NCI-H748 treated with DMSO at 0.1 percent for 48 hours (cell line): Measurements from ENCODE around the gene FAM83B.
"Not testable (repeated sequence)": the region's sequence is repeated elsewhere in the genome, so short reads cannot be mapped to it uniquely, and the experiment has no call there.

Experiments used
- DNase-seq: peaks from one replicate; lab custom pipeline; 2025; lab: John Stamatoyannopoulos, UW

The FAM83B gene, protein sequence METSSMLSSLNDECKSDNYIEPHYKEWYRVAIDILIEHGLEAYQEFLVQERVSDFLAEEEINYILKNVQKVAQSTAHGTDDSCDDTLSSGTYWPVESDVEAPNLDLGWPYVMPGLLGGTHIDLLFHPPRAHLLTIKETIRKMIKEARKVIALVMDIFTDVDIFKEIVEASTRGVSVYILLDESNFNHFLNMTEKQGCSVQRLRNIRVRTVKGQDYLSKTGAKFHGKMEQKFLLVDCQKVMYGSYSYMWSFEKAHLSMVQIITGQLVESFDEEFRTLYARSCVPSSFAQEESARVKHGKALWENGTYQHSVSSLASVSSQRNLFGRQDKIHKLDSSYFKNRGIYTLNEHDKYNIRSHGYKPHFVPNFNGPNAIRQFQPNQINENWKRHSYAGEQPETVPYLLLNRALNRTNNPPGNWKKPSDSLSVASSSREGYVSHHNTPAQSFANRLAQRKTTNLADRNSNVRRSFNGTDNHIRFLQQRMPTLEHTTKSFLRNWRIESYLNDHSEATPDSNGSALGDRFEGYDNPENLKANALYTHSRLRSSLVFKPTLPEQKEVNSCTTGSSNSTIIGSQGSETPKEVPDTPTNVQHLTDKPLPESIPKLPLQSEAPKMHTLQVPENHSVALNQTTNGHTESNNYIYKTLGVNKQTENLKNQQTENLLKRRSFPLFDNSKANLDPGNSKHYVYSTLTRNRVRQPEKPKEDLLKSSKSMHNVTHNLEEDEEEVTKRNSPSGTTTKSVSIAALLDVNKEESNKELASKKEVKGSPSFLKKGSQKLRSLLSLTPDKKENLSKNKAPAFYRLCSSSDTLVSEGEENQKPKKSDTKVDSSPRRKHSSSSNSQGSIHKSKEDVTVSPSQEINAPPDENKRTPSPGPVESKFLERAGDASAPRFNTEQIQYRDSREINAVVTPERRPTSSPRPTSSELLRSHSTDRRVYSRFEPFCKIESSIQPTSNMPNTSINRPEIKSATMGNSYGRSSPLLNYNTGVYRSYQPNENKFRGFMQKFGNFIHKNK

DNA sequence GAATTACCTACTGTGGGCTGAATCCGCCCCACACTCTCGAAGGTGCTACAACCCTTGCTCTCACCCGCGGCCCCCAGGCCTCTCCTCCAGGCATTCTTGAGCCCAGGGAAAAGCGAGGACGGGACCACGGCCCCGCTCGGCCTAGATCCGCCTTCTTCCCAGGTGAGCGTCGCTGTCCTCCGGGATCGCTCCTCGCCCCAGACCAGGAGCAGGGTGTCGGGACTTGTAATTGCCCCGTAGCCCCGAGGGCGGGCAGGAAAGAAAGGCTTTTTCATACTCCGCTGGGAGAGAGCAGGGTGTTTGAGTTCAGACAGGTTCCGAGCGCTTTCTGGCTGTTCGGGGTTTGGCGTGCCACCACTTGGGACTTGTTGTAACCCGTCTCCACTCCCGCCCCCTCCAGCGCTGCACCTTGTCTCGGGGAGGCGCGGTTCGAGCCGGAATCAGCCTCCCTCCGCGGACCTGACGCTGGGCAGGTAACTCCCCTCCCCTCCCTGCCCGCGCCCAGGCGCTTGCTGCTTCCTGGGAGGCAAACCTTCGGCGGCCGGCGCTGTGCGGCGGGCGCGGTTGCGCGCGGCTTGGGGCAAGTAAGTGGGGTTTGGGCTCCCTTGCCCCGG, at the start of gene FAM83B:
TSS of gene FAM83B (plus strand) at position 529 of the 614 bp plus-strand sequence. CDS start 23,476 bp downstream, outside the sequence.
- DNase-seq: peak; percentile 41

- not testable (repeated sequence) for DNase-seq
Observed at GRCh38 chr6:54796918-54797317, 49.7 kb upstream of the FAM83B start.

- DNase-seq: no peak
Observed at GRCh38 chr6:54800050-54800600, 46.4 kb upstream of the FAM83B start.

DNA sequence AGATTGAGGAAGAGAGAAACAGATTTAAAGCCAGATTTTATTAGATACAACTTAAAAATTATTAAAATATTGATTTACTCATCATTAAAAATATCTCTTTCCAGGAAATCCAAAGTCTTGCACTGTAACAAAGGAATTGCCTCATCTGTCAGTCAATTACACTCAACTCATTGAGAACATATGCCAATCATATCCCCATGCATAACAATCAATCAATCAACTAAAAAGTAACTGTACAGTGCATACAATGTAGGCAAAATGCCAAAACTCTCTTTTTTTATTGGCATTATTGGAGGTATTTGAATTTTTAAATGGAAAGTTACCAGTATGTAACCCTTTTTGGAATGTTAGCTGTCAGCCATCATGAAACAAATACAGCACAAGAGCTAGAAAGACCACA, 45.3 kb upstream of the FAM83B start:
- no peak for DNase-seq

DNA sequence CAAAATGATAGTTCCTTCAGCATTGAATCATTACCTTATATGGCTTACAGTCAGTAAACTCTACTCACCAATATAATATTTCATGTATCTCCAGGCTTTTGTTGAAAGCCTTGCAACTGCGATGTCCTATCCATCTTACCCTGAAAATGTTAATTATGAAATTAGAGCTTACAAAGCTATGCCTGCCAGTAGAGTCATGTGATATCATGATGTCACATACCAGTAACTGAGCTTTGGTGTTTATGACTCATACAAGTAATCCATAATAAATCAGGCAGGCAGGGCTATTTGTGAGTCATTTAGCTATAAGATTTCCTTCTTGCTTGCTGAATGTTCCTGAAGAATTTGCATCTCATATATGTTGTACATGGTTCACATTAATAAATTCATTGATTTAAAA, 44.9 kb upstream of the FAM83B start:
- no peak for DNase-seq

- DNase-seq: no peak
Observed at GRCh38 chr6:54802775-54803634, 43.6 kb upstream of the FAM83B start.

- DNase-seq: no peak
Observed at GRCh38 chr6:54805077-54805476, 41.5 kb upstream of the FAM83B start.

DNA sequence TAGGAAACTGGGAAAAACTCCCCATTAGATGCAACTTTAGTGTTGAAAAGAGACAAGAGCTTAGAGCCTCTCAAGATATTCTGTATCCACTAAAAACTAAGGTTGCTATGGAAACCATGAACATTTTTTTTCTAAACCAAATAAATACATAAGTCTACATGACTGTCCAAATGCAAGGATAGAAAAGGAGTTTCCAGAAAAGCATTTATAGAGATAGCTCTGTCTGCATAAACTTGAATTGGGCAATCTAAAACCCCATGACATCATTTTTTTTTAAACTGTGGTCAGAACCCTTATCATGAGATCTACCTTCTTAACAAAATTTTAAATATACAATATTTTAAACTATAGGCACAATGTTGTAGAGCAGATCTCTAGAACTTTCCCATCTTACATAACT, 36.4 kb upstream of the FAM83B start:
- no peak for DNase-seq

- DNase-seq: peak; percentile 91
Observed at GRCh38 chr6:54813892-54814291, 32.7 kb upstream of the FAM83B start.

DNA sequence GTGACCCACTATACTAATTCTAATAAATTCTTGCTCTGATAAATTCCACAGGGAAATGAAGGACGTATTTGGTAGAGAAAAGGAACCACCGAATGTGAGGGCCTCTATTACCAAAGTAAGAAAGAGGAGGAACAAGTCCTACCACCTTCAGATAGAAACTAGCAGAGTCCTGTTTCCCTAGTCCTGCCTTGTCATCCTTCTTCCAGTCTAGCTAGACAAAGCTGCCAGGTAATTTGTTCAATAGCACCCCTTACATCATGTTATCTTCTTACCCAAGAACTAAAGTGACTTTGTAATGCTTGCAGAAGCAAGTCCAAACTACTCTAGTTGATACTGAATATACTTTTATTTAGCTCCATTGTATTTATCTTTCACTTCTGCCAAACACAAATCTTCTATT, 29.3 kb upstream of the FAM83B start:
- no peak for DNase-seq

DNA sequence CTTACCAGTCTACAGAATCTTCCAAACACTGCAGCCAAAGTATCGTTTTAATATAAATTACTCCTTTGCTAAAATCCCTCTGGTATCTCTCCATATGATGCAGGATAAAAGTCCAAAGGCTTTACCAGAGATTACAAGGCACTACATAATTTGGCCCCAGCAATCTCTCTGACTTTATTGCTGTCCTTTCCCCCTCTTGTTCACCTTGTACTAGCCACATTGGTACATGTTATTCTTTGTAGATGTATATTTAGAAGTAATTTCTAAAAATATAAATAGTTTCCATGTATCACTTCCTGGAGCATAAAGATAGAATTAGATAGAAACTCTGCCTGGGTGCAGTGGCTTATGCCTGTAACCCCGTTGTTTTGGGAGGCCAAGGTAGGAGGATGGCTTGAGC, 28.7 kb upstream of the FAM83B start:
- DNase-seq: no peak

- not testable (repeated sequence) for DNase-seq
Observed at GRCh38 chr6:54824225-54824624, 22.3 kb upstream of the FAM83B start.

GRCh38 chr6:54827010-54827409, 19.6 kb upstream of the FAM83B start:
- no peak for DNase-seq

GRCh38 chr6:54830216-54830615, 16.4 kb upstream of the FAM83B start:
- no peak for DNase-seq

DNA sequence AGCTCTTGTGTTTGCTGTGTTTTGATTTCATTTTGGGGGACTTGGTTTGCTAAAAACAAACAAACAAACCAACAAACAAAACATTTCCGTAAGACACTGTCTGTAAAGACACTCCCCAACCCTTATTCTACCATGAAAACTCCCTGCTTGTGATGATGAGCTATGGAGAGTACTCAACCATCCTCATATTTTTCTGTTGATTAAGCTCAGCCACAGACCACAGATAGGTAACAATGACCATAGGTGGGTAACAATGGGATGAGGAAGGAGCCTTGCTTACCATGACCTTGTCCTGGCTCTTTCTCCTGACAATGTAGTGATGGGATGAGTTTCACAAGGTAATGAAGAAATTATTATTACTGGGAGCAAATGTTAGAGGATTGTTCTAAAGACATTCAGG, 11.4 kb upstream of the FAM83B start:
- DNase-seq: no peak

DNA sequence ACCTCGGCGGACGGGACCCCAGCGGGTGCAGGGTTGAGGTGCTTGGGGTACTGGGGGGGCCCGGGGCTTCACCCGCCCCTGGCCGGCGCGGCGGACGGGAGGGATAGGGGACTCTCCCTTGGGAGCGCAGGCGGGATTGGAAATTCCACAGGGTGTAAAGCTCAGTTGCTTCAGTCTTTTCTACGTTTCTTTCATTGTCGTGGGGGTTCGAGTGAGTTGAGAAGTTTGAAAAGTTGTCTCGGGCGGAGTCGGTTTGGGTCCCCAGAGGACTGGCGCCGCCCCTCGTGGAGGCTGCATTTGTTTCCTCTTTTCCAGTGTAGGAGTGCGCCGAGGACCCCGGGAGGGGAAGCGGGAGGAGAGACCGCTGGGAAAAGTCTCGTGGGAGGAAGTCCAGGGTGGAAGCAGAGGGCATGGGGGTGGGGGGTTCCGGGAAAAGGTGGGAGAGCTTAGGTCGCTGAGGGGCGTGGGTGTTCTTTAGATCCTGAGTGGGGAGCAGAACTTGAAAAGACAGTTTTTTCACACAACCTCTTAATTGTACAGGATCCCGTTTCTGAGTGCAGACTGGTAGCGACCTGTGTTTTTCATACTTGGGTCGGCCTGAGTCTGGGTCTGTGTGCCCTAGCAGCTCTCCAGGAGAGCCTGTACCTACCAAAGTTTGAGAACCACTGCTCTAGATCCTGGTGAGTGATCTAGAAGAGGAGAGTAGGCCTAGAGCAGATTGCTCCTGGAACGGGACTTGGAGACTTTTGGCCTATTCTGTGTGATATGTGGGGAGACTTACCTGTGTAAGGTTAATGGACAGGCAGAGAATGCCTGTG, 495 bp downstream of the FAM83B start:
- DNase-seq: peak; percentile 32

DNA sequence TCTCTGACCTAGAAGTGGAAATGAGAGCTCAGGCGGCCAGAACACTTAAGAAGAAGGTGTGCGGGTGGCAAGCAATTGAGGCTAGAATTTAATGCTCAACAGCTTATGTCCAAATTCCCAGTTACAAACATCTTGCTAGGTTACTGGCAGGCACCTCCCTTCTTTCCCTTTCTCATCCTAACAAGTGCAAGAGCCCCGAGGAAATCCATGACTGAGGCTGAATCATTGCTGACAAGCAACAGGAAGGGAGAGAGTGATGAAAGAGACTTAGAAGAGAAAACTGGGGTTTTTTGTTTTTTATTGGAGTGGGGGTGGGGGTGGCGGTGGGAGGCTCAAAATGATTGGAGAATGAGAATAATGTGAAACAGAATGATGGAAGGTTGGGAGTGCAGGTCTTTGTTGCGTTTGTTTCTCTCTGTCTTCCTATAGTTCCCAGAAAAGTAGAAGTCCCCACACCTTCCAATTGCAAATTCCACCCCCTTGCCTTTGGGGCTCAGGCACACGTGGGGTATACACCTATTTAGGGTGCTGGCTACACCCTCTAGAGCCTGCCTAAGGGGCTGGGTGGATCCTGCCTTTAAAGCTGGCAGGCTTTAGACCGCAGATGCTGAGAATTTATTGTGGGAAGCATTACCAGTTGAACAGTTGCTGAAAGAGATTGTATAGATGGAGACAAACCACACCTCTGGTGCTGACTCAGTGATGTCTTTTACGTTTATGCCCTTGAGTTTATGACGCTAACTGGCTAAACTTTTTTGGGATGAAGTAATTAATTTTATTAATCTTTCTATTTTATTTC, 1.4 kb downstream of the FAM83B start:
- DNase-seq: no peak

GRCh38 chr6:54850114-54850513, 3.5 kb downstream of the FAM83B start:
- DNase-seq: no peak

GRCh38 chr6:54856129-54856528, 9.6 kb downstream of the FAM83B start:
- DNase-seq: peak; percentile 30
